GM21576 (cell line): ENCODE data around the gene LMCD1.

Source experiments
- ATAC-seq: cut with Tn5 transposase; IDR thresholded peaks from one replicate; pipeline ENCODE4 v1.9.1; 2021; ENCODE audit warnings: mild to moderate bottlenecking, moderate library complexity; ENCODE audit not compliant: unreplicated experiment

The LMCD1 gene

GRCh38 chr3:8530581-8530980, 29.0 kb downstream of the LMCD1 start:
- no peak for ATAC-seq

- ATAC-seq: no peak
These were observed 30.7 kb downstream of the LMCD1 start for GRCh38 chr3:8532251-8532871.

- no peak for ATAC-seq
These were observed 34.8 kb downstream of the LMCD1 start for GRCh38 chr3:8536096-8537056.

DNA sequence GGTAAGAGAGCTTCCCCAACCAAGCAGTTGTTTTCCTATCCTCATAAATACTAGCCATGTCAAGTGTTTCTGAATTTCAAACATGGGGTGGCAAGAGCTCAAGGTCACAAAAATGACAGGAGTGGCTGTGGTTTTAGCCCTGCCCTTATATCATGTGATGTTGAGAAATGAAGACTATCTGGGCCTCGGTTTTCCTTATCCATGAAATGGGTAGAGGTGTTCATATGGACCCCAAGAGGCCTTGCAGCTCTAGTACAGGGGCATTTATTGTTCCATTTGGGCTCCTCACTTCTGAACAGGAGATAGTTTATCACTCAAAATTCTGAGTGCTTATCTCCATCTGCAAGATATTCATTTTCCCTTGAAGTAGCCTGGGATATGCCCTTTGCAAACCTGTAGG, 35.8 kb downstream of the LMCD1 start:
- no peak for ATAC-seq

DNA sequence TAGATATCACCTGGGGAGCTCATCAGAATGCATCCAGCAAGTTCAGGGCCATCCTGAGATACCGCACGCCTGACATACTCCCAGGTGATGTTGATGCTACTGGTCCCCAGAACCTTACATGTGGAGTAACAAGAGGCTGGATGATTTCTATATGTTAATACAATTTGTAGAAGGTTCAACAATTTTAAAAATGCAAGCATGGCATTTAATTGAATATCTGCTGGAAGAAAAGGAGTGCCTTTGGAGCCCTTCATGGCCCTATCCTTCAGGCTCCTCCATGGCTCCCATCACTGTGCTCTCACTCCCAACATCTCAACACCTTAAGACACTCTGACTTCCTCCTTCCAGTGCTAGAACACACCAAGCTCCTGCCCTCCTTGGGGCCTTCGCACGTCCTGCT, 36.6 kb downstream of the LMCD1 start:
- ATAC-seq: no peak

DNA sequence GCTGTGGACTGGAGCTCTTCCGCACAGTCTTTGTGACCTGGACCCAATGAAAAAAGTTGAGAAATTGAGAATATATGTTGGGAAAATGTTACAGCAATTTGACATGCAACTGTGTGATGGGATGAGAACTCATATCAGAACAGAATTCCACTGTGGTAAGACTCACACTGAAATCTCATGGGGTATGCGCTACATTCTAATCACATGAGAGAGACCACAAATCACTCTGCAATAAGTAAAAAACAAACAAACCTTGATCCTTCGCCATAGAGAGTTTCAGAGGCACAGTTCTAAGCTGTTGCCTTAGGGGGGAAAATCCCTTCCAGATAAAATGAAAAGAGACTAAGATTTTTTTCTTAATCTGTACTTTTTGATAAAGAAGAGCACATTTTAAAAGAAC, 37.3 kb downstream of the LMCD1 start:
- ATAC-seq: no peak

GRCh38 chr3:8539419-8539818, 37.8 kb downstream of the LMCD1 start:
- ATAC-seq: no peak

GRCh38 chr3:8540456-8540855, 38.8 kb downstream of the LMCD1 start:
- no peak for ATAC-seq

GRCh38 chr3:8541486-8541885, 39.9 kb downstream of the LMCD1 start:
- no peak for ATAC-seq

- ATAC-seq: no peak
These were observed 40.8 kb downstream of the LMCD1 start for GRCh38 chr3:8542190-8543135.

- no peak for ATAC-seq
These were observed 45.0 kb downstream of the LMCD1 start for GRCh38 chr3:8546609-8547008.

- ATAC-seq: no peak
These were observed 47.1 kb downstream of the LMCD1 start for GRCh38 chr3:8548502-8549275.

DNA sequence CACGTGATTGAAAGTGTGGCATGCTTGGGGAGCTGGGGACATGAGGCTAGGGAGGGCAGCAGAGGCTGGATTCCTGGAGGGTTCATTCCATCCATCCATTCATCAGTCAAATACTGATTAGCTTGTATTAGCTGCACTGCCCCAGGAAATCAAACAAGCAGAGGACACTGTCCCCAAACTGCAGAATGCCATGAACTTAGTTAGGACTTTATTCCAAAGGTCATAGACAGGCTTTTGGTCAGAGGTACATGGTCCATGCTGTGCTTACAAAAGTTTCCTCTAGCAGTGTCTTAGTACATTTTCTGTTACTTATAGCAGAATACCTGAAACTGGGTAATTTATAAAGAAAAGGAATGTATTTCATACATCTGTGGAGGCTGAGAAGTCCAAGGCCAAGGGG, 47.7 kb downstream of the LMCD1 start:
- ATAC-seq: no peak

GRCh38 chr3:8550611-8551010, 49.0 kb downstream of the LMCD1 start:
- ATAC-seq: no peak

- ATAC-seq: no peak
These were observed 50.7 kb downstream of the LMCD1 start for GRCh38 chr3:8552223-8552762.

DNA sequence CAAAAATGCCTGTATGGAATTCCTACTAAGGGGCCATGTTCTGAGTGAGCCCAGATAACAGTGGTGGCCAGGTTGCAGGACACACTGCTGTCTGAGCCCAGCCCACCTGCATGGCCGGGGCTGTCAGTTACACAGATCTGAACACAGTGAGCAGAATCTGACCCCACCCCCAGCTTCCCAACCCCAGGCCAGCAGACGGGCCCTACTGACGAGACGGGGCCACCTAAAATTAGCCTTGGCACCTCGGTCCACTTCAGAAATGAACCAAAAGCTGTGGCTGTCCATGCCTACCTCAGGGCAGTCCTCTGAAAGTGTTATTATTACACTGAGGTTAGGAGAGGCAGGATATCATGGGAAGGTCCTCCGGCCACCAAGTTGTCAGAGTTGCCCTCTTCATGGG, 51.8 kb downstream of the LMCD1 start:
- no peak for ATAC-seq

GRCh38 chr3:8554696-8555095, 53.1 kb downstream of the LMCD1 start:
- no peak for ATAC-seq

- ATAC-seq: no peak
These were observed 53.6 kb downstream of the LMCD1 start for GRCh38 chr3:8555113-8555661.

DNA sequence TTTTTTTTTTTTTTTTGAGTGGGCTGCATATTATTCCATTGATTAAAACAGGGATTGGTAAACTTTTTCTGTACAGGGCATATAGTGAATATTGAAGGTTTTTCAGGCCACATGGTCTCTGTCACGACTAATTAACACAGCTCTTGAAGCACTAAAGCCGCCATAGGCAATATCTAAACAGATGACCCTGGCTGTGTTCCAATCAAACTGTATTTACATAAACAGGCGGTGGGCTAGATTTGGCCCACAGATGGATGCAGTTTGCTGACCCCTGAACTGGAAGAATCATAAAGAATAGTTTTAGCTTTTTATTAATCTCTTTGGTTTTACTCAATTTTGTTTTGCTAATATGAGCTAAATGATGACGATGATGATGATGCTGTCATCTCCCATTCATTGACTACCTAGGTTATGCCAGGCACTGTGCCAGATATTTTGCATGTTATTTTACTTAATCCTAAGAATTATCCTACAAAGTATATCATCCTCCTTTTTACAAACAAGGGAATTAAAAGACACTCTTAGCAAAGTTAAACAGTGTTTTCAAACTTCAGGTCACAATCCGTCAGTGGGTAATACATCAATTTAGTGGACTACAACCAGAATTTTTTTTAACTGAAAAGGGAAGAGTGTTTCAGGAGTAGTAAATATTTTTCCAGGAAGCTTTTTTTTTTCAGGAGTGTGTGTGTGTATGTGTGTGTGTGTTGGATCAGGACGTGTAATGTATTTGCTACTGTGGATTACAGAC, 54.3 kb downstream of the LMCD1 start:
- ATAC-seq: no peak
